ENCODE data around the gene RDX.

DNA sequence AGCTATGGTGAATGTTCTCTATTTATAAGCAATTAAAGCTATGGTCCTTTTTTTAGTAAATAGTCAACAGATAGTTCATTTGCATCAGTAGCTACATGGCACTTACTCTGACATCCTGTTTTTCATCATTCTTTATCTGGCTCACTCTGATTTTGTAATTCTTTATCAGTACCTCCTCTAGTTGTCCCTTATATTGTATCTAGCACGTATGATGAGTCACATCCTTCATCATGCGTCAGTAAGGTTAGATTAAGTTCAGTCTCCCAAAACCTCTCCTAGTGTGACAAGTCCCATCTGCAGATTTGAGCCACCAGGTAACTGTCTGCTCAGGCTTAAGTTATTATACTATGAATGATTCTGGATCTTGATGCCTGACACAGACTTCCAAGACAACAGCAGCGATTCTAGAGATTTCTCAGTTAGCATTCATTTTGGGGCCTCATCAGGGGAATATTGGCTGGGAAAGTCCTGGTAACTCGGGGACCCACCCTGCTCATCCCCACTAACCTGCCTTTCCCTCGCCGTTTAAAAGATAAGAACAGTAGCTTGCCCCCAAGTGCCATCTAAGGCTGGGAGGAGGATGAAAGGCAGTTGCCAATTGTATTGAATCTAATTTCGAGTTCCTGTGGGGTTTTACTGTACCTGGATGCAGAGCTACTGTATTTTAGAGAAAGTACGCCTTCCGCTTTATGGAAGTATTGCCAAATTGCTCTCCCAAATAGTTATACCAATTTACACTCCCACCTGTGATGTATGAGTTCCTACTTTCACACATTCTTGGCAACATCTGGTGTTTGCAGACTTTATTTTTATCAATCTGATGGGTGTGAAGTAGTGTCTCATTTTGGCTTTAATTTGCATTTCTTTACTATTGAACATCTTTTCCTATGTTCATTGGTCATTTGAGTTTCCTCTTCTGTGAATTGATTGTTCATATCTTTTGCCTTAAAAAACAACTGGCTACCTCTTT lies 147.4 kb downstream of the RDX start:
- TF ChIP-seq POLR2A (IDR thresholded peaks at IDR 0.05), result no peak
- TF ChIP-seq, protein P1, sequence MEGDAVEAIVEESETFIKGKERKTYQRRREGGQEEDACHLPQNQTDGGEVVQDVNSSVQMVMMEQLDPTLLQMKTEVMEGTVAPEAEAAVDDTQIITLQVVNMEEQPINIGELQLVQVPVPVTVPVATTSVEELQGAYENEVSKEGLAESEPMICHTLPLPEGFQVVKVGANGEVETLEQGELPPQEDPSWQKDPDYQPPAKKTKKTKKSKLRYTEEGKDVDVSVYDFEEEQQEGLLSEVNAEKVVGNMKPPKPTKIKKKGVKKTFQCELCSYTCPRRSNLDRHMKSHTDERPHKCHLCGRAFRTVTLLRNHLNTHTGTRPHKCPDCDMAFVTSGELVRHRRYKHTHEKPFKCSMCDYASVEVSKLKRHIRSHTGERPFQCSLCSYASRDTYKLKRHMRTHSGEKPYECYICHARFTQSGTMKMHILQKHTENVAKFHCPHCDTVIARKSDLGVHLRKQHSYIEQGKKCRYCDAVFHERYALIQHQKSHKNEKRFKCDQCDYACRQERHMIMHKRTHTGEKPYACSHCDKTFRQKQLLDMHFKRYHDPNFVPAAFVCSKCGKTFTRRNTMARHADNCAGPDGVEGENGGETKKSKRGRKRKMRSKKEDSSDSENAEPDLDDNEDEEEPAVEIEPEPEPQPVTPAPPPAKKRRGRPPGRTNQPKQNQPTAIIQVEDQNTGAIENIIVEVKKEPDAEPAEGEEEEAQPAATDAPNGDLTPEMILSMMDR (IDR thresholded peaks at IDR 0.05 in 4 of 5, conservative IDR thresholded peaks at IDR 0.05 in 1 of 5), result no peak
